ENCODE data around the gene DSE.

- TF ChIP-seq SUZ12 (IDR thresholded peaks at IDR 0.05) (no peak), TARDBP (IDR thresholded peaks at IDR 0.05) (no peak), FOXK2 (IDR thresholded peaks at IDR 0.05) (no peak), SP1 (IDR thresholded peaks at IDR 0.05) (no peak), L3MBTL2 (conservative IDR thresholded peaks at IDR 0.05) (no peak), ARNT (IDR thresholded peaks at IDR 0.05) (no peak), NFRKB (IDR thresholded peaks at IDR 0.05) (no peak), LEF1 (IDR thresholded peaks at IDR 0.05; ENCODE audit: borderline replicate concordance) (no peak), FOXA1 (IDR thresholded peaks at IDR 0.05) (no peak), CTBP1 (IDR thresholded peaks at IDR 0.05; ENCODE audit: borderline replicate concordance) (no peak)
Measured at GRCh38 chr6:116362276-116362675, 8.5 kb upstream of the DSE start.
